GM18873 (cell line): Measurements from ENCODE around the gene PAPSS1.
"Not testable (repeated sequence)": the region's sequence is repeated elsewhere in the genome, so short reads cannot be mapped to it uniquely, and the experiment has no call there.

Source experiments
- ATAC-seq: cut with Tn5 transposase; IDR thresholded peaks from one replicate; pipeline ENCODE4 v1.9.1; 2021; ENCODE audit warnings: mild to moderate bottlenecking, moderate library complexity, moderate number of reproducible peaks; ENCODE audit not compliant: unreplicated experiment, low FRiP score

Gene PAPSS1

GRCh38 chr4:107692202-107692601 lies 27.8 kb downstream of the PAPSS1 start:
- no peak for ATAC-seq

- ATAC-seq = no peak
Measured at GRCh38 chr4:107691378-107691777, 28.7 kb downstream of the PAPSS1 start.

GRCh38 chr4:107689912-107690587 lies 30.0 kb downstream of the PAPSS1 start:
- no peak for ATAC-seq

GRCh38 chr4:107688421-107688820 lies 31.6 kb downstream of the PAPSS1 start:
- no peak for ATAC-seq

GRCh38 chr4:107685740-107686139 lies 34.3 kb downstream of the PAPSS1 start:
- ATAC-seq = no peak

- ATAC-seq = no peak
Measured at GRCh38 chr4:107683873-107684272, 36.2 kb downstream of the PAPSS1 start.

- ATAC-seq = no peak
Measured at GRCh38 chr4:107682306-107682705, 37.7 kb downstream of the PAPSS1 start.

GRCh38 chr4:107669068-107669467 lies 51.0 kb downstream of the PAPSS1 start:
- ATAC-seq = no peak

- ATAC-seq = no peak
Measured at GRCh38 chr4:107666134-107666533, 53.9 kb downstream of the PAPSS1 start.

GRCh38 chr4:107665001-107665400 lies 55.0 kb downstream of the PAPSS1 start:
- ATAC-seq = no peak

- no peak for ATAC-seq
Measured at GRCh38 chr4:107658400-107659336, 61.4 kb downstream of the PAPSS1 start.

- ATAC-seq = no peak
Measured at GRCh38 chr4:107655289-107655688, 64.7 kb downstream of the PAPSS1 start.

GRCh38 chr4:107654694-107655093 lies 65.3 kb downstream of the PAPSS1 start:
- no peak for ATAC-seq

- not testable (repeated sequence) for ATAC-seq
Measured at GRCh38 chr4:107651408-107651807, 68.6 kb downstream of the PAPSS1 start.

- no peak for ATAC-seq
Measured at GRCh38 chr4:107650251-107650650, 69.8 kb downstream of the PAPSS1 start.

- no peak for ATAC-seq
Measured at GRCh38 chr4:107648178-107648991, 71.6 kb downstream of the PAPSS1 start.

- ATAC-seq = no peak
Measured at GRCh38 chr4:107647591-107647990, 72.4 kb downstream of the PAPSS1 start.

- no peak for ATAC-seq
Measured at GRCh38 chr4:107645604-107646003, 74.4 kb downstream of the PAPSS1 start.

- ATAC-seq = no peak
Measured at GRCh38 chr4:107643021-107643420, 77.0 kb downstream of the PAPSS1 start.

- no peak for ATAC-seq
Measured at GRCh38 chr4:107640878-107641277, 79.2 kb downstream of the PAPSS1 start.

GRCh38 chr4:107640197-107640596 lies 79.8 kb downstream of the PAPSS1 start:
- no peak for ATAC-seq
